GM23338 (cell line): ENCODE results near the gene HSF4.

Experiments used
- EZH2 ChIP-seq: fragments of 200-600 bp; sonication (generic); IDR thresholded peaks from one replicate; pipeline ENCODE4 v1.8.0; 2017; ENCODE audit warnings: antibody characterized with exemption, mild to moderate bottlenecking, low read depth; ENCODE audit not compliant: unreplicated experiment
- POLR2AphosphoS5 ChIP-seq: IDR thresholded peaks from 2 replicates; pipeline ENCODE4 v1.6.1; 2016; ENCODE audit warnings: antibody characterized with exemption, low read depth
- TF ChIP-seq, protein P1 (sequence below), 2 experiments: fragments of 200-600 bp in 1 of 2; sonication (generic) in 1 of 2; conservative IDR thresholded peaks; 2 replicates each; pipeline versions ENCODE4 v1.5.1 to v1.6.1; 2016 to 2017; ENCODE audit warnings: antibody characterized with exemption in 2 of 2, low read depth in 2 of 2, mild to moderate bottlenecking in 2 of 2, moderate library complexity in 1 of 2

DNA sequence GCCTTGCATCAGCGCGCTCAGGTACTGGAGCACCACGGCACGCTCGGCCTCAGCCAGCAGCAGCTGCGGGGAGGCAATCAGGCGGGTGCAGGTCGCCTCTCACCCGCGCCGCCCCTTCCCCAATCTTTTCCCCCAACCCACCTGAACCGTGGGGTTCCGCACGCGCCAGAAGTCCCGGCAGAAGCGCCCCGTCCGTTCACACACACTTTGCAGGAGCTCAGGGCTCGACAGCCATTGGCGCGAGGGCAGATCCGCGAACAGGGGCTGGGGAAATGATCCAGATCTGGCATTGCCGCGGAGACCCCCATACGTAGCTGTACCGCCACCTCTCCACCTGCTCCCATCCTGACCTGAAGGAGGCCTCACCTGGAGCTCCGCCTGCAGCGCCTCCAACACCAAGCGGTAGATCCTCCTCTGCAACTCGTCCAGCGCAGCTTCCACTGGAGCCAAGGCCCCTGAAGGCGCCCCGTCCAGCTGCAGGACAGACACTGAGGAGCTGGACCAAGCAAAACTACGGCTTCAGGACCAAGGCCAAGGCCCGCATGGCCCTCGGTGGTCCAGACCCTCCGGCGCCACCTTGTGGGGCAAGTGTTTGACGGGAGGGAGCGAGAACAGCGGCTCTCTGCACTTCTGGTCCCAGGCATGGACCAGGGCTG lies 20.6 kb downstream of the HSF4 start:
- TF ChIP-seq, protein P1, sequence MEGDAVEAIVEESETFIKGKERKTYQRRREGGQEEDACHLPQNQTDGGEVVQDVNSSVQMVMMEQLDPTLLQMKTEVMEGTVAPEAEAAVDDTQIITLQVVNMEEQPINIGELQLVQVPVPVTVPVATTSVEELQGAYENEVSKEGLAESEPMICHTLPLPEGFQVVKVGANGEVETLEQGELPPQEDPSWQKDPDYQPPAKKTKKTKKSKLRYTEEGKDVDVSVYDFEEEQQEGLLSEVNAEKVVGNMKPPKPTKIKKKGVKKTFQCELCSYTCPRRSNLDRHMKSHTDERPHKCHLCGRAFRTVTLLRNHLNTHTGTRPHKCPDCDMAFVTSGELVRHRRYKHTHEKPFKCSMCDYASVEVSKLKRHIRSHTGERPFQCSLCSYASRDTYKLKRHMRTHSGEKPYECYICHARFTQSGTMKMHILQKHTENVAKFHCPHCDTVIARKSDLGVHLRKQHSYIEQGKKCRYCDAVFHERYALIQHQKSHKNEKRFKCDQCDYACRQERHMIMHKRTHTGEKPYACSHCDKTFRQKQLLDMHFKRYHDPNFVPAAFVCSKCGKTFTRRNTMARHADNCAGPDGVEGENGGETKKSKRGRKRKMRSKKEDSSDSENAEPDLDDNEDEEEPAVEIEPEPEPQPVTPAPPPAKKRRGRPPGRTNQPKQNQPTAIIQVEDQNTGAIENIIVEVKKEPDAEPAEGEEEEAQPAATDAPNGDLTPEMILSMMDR (conservative IDR thresholded peaks at IDR 0.05; ENCODE audit: low read depth in 2 of 2), result peak; percentile 68 to 92
- TF ChIP-seq POLR2AphosphoS5 (no peak), EZH2 (no peak)
